Measurements from ENCODE around the gene RIPK4. TPM values are rescaled to one million over a fixed set of nuclear protein-coding genes. Genes with fewer than 3 reads are reported as not detected.

RIPK4 gene
- total RNA-seq, 1 donor from 2014 or later = 15.6 TPM

- DNase-seq = peak; percentile 58
These were observed 13.6 kb downstream of the RIPK4 start for GRCh38 chr21:41753006-41753898.

GRCh38 chr21:41752231-41752681 lies 14.6 kb downstream of the RIPK4 start:
- DNase-seq = no peak

- peak; percentile 80 for DNase-seq
These were observed 15.2 kb downstream of the RIPK4 start for GRCh38 chr21:41751611-41752011.

GRCh38 chr21:41750532-41751151 lies 16.2 kb downstream of the RIPK4 start:
- no peak for DNase-seq

GRCh38 chr21:41750051-41750450 lies 16.8 kb downstream of the RIPK4 start:
- no peak for DNase-seq

- no peak for DNase-seq
These were observed 17.6 kb downstream of the RIPK4 start for GRCh38 chr21:41749286-41749685.

- no peak for DNase-seq
These were observed 18.7 kb downstream of the RIPK4 start for GRCh38 chr21:41747943-41748738.

GRCh38 chr21:41746744-41747006 lies 20.2 kb downstream of the RIPK4 start:
- no peak for DNase-seq

- no peak for DNase-seq
These were observed 20.7 kb downstream of the RIPK4 start for GRCh38 chr21:41745971-41746743.

GRCh38 chr21:41745026-41745820 lies 21.6 kb downstream of the RIPK4 start:
- DNase-seq = no peak

GRCh38 chr21:41744028-41744930 lies 22.6 kb downstream of the RIPK4 start:
- DNase-seq = peak; percentile 76

GRCh38 chr21:41743321-41744027 lies 23.4 kb downstream of the RIPK4 start:
- DNase-seq = no peak

- no peak for DNase-seq
These were observed 24.6 kb downstream of the RIPK4 start for GRCh38 chr21:41742073-41742875.

- DNase-seq = no peak
These were observed 25.4 kb downstream of the RIPK4 start for GRCh38 chr21:41741253-41742072.

- no peak for DNase-seq
These were observed 26.1 kb downstream of the RIPK4 start for GRCh38 chr21:41740604-41741252.

GRCh38 chr21:41739936-41740335 lies 26.9 kb downstream of the RIPK4 start:
- no peak for DNase-seq

- no peak for DNase-seq
These were observed 27.8 kb downstream of the RIPK4 start for GRCh38 chr21:41739011-41739410.

Measured in tongue (tissue), 2 donors.